Mesendoderm (in vitro differentiated cells): ENCODE measurements around the gene SLC16A2.

Source experiments
- DNase-seq: peaks from one replicate; pipeline ENCODE4 v3.0.0; 2013
- H2AK5ac ChIP-seq: 2 replicates; pipeline ENCODE4 v1.6.1; 2013; ENCODE audit warnings: low read length, inconsistent platforms
- H2BK120ac ChIP-seq: 2 replicates; pipeline ENCODE4 v1.6.1; 2013; ENCODE audit warnings: low read depth, mild to moderate bottlenecking, low read length, moderate library complexity, mixed read lengths
- H2BK15ac ChIP-seq: replicated peaks from 2 replicates; pipeline ENCODE4 v1.6.1; 2013; ENCODE audit warnings: low read depth, mild to moderate bottlenecking, moderate library complexity
- H2BK5ac ChIP-seq: 2 replicates; pipeline ENCODE4 v1.6.1; 2013; ENCODE audit warnings: low read length, inconsistent platforms
- H3K18ac ChIP-seq: 2 replicates; pipeline ENCODE4 v1.6.1; 2013; ENCODE audit warnings: mild to moderate bottlenecking, low read length, mixed read lengths
- H3K23ac ChIP-seq: one replicate; pipeline ENCODE4 v1.6.1; 2013; ENCODE audit warnings: low read length
- H3K27ac ChIP-seq: 2 replicates; pipeline ENCODE4 v1.5.1; 2013; ENCODE audit warnings: low read depth, mild to moderate bottlenecking, inconsistent platforms, low read length, moderate library complexity
- H3K27me3 ChIP-seq: 2 replicates; pipeline ENCODE4 v1.6.1; 2013; ENCODE audit warnings: low read length, control low read depth, mild to moderate bottlenecking, inconsistent platforms; ENCODE audit not compliant: insufficient read depth, poor library complexity
- H3K36me3 ChIP-seq: 2 replicates; pipeline ENCODE4 v1.6.1; 2013; ENCODE audit warnings: low read length, inconsistent platforms; ENCODE audit not compliant: control insufficient read depth, insufficient read depth
- H3K4ac ChIP-seq: one replicate; pipeline ENCODE4 v1.6.1; 2013; ENCODE audit warnings: low read depth, mild to moderate bottlenecking, low read length, moderate library complexity
- H3K4me1 ChIP-seq: 2 replicates; pipeline ENCODE4 v1.6.1; 2013; ENCODE audit warnings: low read depth, low read length, inconsistent platforms; ENCODE audit not compliant: control insufficient read depth
- H3K4me2 ChIP-seq: 2 replicates; pipeline ENCODE4 v1.6.1; 2013; ENCODE audit warnings: low read length
- H3K4me3 ChIP-seq: 2 replicates; pipeline ENCODE4 v1.5.1; 2013; ENCODE audit warnings: mild to moderate bottlenecking, low read length
- H3K56ac ChIP-seq: one replicate; pipeline ENCODE4 v1.6.1; 2013; ENCODE audit warnings: low read length
- H3K79me1 ChIP-seq: 2 replicates; pipeline ENCODE4 v1.6.1; 2013; ENCODE audit warnings: low read length, inconsistent platforms
- H3K79me2 ChIP-seq: 2 replicates; pipeline ENCODE4 v1.6.1; 2013; ENCODE audit warnings: mild to moderate bottlenecking, low read length; ENCODE audit not compliant: control insufficient read depth, insufficient read depth
- H3K9ac ChIP-seq: 2 replicates; pipeline ENCODE4 v1.6.1; 2013; ENCODE audit warnings: low read length, inconsistent platforms
- H4K5ac ChIP-seq: one replicate; pipeline ENCODE4 v1.6.1; 2013; ENCODE audit warnings: low read length
- H4K8ac ChIP-seq: one replicate; pipeline ENCODE4 v1.6.1; 2013; ENCODE audit warnings: low read depth, mild to moderate bottlenecking, control low read depth, low read length, moderate library complexity
- WGBS: extraction: QIAGEN DNeasy Blood & Tissue Kit; methylation state at CpG from one replicate; pipeline ENCODE4 v1.1.7; 2013; ENCODE audit warnings: low lambda C conversion rate, missing lambda C conversion rate; ENCODE audit not compliant: insufficient coverage; ENCODE audit errors: extremely low coverage; 5-methylcytosine and 5-hydroxymethylcytosine counted together

SLC16A2 gene

GRCh38 chrX:74534569-74535038 lies 113.3 kb downstream of the SLC16A2 start:
- Histone ChIP-seq H3K4me3 (no peak overlapping the region), H4K5ac (no peak overlapping the region), H3K79me1 (no peaks in the 10 kb centered on the region), H3K27ac (no peak overlapping the region), H3K4me2 (no peak overlapping the region), H4K8ac (no peak overlapping the region), H2BK5ac (no peak overlapping the region), H3K56ac (no peak overlapping the region), H3K9ac (no peak overlapping the region), H3K23ac (no peak overlapping the region), H2AK5ac (no peak overlapping the region), H3K27me3 (no peaks in the 10 kb centered on the region), H3K36me3 (no peaks in the 10 kb centered on the region), H3K18ac (no peak overlapping the region), H3K79me2 (no peaks in the 10 kb centered on the region), H3K4me1 (peaks cover 4% of the 10 kb centered on the region), H2BK15ac (no peak overlapping the region), H2BK120ac (no peak overlapping the region), H3K4ac (no peak overlapping the region)
- no CpG with 5 or more reads among the region's 2 CpGs for WGBS
- peak; percentile 21 for DNase-seq

GRCh38 chrX:74535086-74535407 lies 113.8 kb downstream of the SLC16A2 start:
- no peak for DNase-seq
- Histone ChIP-seq H3K36me3 (no peaks in the 10 kb centered on the region), H4K5ac (no peak overlapping the region), H2AK5ac (no peak overlapping the region), H3K4me3 (no peak overlapping the region), H3K79me2 (no peaks in the 10 kb centered on the region), H3K27me3 (no peaks in the 10 kb centered on the region), H3K23ac (no peak overlapping the region), H3K4ac (no peak overlapping the region), H3K56ac (peak overlapping the region; percentile 42), H2BK15ac (no peak overlapping the region), H2BK5ac (no peak overlapping the region), H2BK120ac (no peak overlapping the region), H4K8ac (no peak overlapping the region), H3K4me2 (no peak overlapping the region), H3K4me1 (peaks cover 4% of the 10 kb centered on the region), H3K79me1 (no peaks in the 10 kb centered on the region), H3K27ac (no peak overlapping the region), H3K18ac (peak overlapping the region; percentile 66), H3K9ac (no peak overlapping the region)
- no CpG with 5 or more reads among the region's 5 CpGs for whole genome bisulfite sequencing

GRCh38 chrX:74535408-74536151 lies 114.3 kb downstream of the SLC16A2 start:
- no peaks in the 10 kb centered on the region for H3K36me3 ChIP-seq
- no peak overlapping the region for H3K9ac ChIP-seq
- peak; percentile 86 for DNase-seq
- H3K4me1 ChIP-seq, result peaks cover 4% of the 10 kb centered on the region
- H3K56ac ChIP-seq, result no peak overlapping the region
- H3K4ac ChIP-seq, result no peak overlapping the region
- no CpG with 5 or more reads among the region's 37 CpGs for WGBS
- no peaks in the 10 kb centered on the region for H3K79me1 ChIP-seq
- no peak overlapping the region for H3K18ac ChIP-seq
- H2BK5ac ChIP-seq, result no peak overlapping the region
- no peak overlapping the region for H4K8ac ChIP-seq
- H2AK5ac ChIP-seq, result no peak overlapping the region
- H2BK15ac ChIP-seq, result no peak overlapping the region
- H3K4me2 ChIP-seq, result peak overlapping the region; percentile 61
- H3K27me3 ChIP-seq, result no peaks in the 10 kb centered on the region
- H3K23ac ChIP-seq, result no peak overlapping the region
- no peak overlapping the region for H4K5ac ChIP-seq
- no peak overlapping the region for H2BK120ac ChIP-seq
- H3K27ac ChIP-seq, result no peak overlapping the region
- H3K4me3 ChIP-seq, result no peak overlapping the region
- H3K79me2 ChIP-seq, result no peaks in the 10 kb centered on the region

- Histone ChIP-seq H3K27ac (peak overlapping the region; percentile 62), H4K5ac (no peak overlapping the region), H4K8ac (no peak overlapping the region), H3K18ac (no peak overlapping the region), H3K79me2 (no peaks in the 10 kb centered on the region), H3K9ac (peak overlapping the region; percentile 53), H2AK5ac (no peak overlapping the region), H3K79me1 (no peaks in the 10 kb centered on the region), H2BK15ac (no peak overlapping the region), H2BK5ac (no peak overlapping the region), H3K4me2 (peak overlapping the region; percentile 61), H3K23ac (no peak overlapping the region), H3K56ac (peak overlapping the region; percentile 67), H3K27me3 (no peaks in the 10 kb centered on the region), H3K36me3 (no peaks in the 10 kb centered on the region), H2BK120ac (no peak overlapping the region), H3K4ac (no peak overlapping the region), H3K4me1 (peaks cover 4% of the 10 kb centered on the region), H3K4me3 (no peak overlapping the region)
- WGBS, result no CpG with 5 or more reads among the region's 48 CpGs
- DNase-seq, result peak; percentile 86
These were observed 115.0 kb downstream of the SLC16A2 start for GRCh38 chrX:74536152-74536831.

- Histone ChIP-seq H2AK5ac (no peak overlapping the region), H3K4me1 (peaks cover 4% of the 10 kb centered on the region), H3K27ac (peak overlapping the region; percentile 62), H3K23ac (no peak overlapping the region), H3K4me3 (no peak overlapping the region), H3K36me3 (no peaks in the 10 kb centered on the region), H4K8ac (peak overlapping the region; percentile 77), H2BK5ac (no peak overlapping the region), H3K79me2 (no peaks in the 10 kb centered on the region), H2BK15ac (no peak overlapping the region), H4K5ac (no peak overlapping the region), H3K18ac (no peak overlapping the region), H3K4ac (no peak overlapping the region), H3K27me3 (no peaks in the 10 kb centered on the region), H3K56ac (peak overlapping the region; percentile 67), H3K9ac (peak overlapping the region; percentile 53), H2BK120ac (no peak overlapping the region), H3K79me1 (no peaks in the 10 kb centered on the region), H3K4me2 (no peak overlapping the region)
- peak; percentile 71 for DNase-seq
- no CpG with 5 or more reads among the region's 26 CpGs for WGBS
These were observed 115.6 kb downstream of the SLC16A2 start for GRCh38 chrX:74536832-74537371.
